ENCODE data around the gene TBX2. TPM values are rescaled to one million over a fixed set of nuclear protein-coding genes. Genes with fewer than 3 reads are reported as not detected.

TBX2 gene
- polyA plus RNA-seq, 3 donors from 2014 or later, result not detected

Other genes with a start within 250 kb of the TBX2 start
- not detected for gene TBX4, start 52.6 kb downstream of the TBX2 start, polyA plus RNA-seq
- gene NACA2, start 191.4 kb downstream of the TBX2 start, polyA plus RNA-seq, result not detected